ENCODE results near the gene ZNF497. TPM values are rescaled to one million over a fixed set of nuclear protein-coding genes. Genes with fewer than 3 reads are reported as not detected.

The ZNF497 gene
- total and polyA plus RNA-seq, 2 of the 13 experiments (the other 11 are each of a cell fraction or from before 2014, with no cell fraction given) = 1.5 to 1.9 TPM

DNA sequence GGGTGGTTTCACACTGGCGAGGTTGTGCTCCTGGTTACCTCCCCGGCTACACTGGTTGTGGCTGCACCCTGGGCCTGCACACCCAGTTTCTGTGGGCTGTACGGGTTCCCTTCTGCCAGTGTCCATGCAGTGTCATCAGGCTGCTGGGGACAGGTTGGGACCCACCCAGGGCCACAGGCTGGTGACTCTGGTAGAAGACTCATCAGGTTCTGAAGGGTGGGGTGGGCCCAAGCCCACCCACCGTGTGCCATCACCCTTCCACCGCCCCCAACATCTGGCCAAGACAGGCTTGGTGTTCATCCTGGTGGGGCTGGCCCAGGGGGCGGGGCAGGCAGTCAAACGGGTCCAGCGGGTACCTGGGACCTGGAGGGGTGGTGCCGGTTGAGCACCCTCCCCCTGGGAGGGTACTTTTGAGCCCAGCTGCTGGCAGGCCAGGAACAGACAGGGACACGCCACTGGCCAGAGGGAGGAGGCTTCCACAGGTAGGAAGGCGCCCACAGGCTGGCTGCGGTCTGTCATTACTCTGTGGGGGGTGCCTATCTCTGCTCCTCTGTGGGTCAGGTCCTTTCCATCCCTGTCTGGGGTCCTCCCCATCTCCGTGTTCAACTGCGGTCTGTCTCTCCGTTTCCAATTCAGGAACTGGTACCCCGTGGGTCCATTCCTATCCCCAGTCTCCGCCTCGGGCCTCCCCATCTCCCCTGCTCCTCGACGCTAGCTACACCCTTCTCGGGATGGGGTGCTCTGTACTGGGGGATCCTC, 32.8 kb upstream of the ZNF497 start, which contains the start of gene RNF225 (continued):
- TF ChIP-seq, protein P1, sequence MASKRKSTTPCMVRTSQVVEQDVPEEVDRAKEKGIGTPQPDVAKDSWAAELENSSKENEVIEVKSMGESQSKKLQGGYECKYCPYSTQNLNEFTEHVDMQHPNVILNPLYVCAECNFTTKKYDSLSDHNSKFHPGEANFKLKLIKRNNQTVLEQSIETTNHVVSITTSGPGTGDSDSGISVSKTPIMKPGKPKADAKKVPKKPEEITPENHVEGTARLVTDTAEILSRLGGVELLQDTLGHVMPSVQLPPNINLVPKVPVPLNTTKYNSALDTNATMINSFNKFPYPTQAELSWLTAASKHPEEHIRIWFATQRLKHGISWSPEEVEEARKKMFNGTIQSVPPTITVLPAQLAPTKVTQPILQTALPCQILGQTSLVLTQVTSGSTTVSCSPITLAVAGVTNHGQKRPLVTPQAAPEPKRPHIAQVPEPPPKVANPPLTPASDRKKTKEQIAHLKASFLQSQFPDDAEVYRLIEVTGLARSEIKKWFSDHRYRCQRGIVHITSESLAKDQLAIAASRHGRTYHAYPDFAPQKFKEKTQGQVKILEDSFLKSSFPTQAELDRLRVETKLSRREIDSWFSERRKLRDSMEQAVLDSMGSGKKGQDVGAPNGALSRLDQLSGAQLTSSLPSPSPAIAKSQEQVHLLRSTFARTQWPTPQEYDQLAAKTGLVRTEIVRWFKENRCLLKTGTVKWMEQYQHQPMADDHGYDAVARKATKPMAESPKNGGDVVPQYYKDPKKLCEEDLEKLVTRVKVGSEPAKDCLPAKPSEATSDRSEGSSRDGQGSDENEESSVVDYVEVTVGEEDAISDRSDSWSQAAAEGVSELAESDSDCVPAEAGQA (IDR thresholded peaks at IDR 0.05; ENCODE audit: low read depth) = no peak
- TF ChIP-seq, protein P1 (CRISPR knock-in tag; IDR thresholded peaks at IDR 0.05; ENCODE audit: borderline replicate concordance) = no peak

DNA sequence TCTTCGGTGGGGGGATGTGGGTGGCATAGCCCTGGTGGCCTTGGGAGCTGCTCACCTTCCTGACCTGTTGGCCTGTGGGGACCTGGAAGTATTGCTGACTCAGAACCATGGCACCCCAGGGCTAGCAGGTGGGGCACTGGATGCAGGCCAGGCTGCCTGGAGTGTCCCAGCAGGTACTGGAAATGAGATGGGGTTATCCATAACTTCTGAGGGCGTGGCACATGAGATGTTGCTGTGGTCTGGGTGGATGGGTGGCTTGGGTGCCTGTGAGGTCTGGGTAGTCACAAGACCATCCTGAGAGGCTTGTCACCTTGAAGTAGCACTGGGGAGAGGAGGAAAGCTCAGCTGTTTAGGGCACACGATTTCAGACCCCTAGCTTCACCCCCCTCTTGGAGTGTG, 32.3 kb upstream of the ZNF497 start:
- no peak overlapping the region for H3K27ac ChIP-seq (ENCODE audit: extremely low read length, insufficient read depth, low read length)
- no TSS peak for BruUV-seq (replicated peaks)
- H4K20me1 ChIP-seq (ENCODE audit: insufficient read depth, low read length) = peaks cover 32% of the 10 kb centered on the region
- FAIRE-seq = no peak
- DNase-seq (ENCODE audit: low spot score) = no peak
- H3K9ac ChIP-seq (ENCODE audit: insufficient read depth, low read depth, low read length) = no peak overlapping the region
- peaks cover 14% of the 10 kb centered on the region for H3K79me2 ChIP-seq (ENCODE audit: insufficient read depth, low read length)
- H2AFZ ChIP-seq (ENCODE audit: low read length) = no peak overlapping the region
- H3K4me1 ChIP-seq (ENCODE audit: insufficient read depth, low read length) = peaks cover 21% of the 10 kb centered on the region
- no peak overlapping the region for H3K4me3 ChIP-seq (replicated peaks in 1 of 3; ENCODE audit: insufficient read depth in 1 of 3, low read depth in 2 of 3, low read length in 3 of 3)
- peak; percentile 1; the same call in 2 of the 3 replicates for ATAC-seq
- H3K4me2 ChIP-seq (ENCODE audit: low read depth, low read length) = no peak overlapping the region
- H3K9me3 ChIP-seq (ENCODE audit: low read length) = no peaks in the 10 kb centered on the region
- intact Hi-C loops (cut with micrococcal nuclease; ENCODE audit: unreplicated experiment) = no loop called here
- CTCF ChIA-PET (ENCODE audit: low intra/inter-chr PET ratio, low total read pairs) = no interaction called here
- no peaks in the 10 kb centered on the region for H3K27me3 ChIP-seq (ENCODE audit: control insufficient read depth in 1 of 2, insufficient read depth in 2 of 2, low read length in 2 of 2)
- 88% methylated on average over 1 of the region's 3 CpGs for WGBS (ENCODE audit: low lambda C conversion rate)
- in situ Hi-C loops (cut with HindIII; ENCODE audit: extremely low pct_ligation_motif_present, low pct_unique_long_range_greater_than_20kb) = no loop called here
- POLR2A ChIA-PET = no interaction called here
- H3K36me3 ChIP-seq (replicated peaks in 1 of 2; ENCODE audit: control insufficient read depth in 1 of 2, insufficient read depth in 2 of 2, low read length in 2 of 2) = peaks cover 12 to 47% of the 10 kb centered on the region in 2 experiments
- TF ChIP-seq NFIB (CRISPR knock-in tag; IDR thresholded peaks at IDR 0.05; ENCODE audit: borderline replicate concordance) (no peak), CHD2 (IDR thresholded peaks at IDR 0.05; ENCODE audit: low read depth, low read length) (no peak), ZNF501 (CRISPR knock-in tag; IDR thresholded peaks at IDR 0.05) (no peak), RAD21 (CRISPR knock-in tag; IDR thresholded peaks at IDR 0.05) (no peak), ZNF770 (CRISPR knock-in tag; IDR thresholded peaks at IDR 0.05) (no peak), FOXP1 (IDR thresholded peaks at IDR 0.05) (no peak), FOXP1 (CRISPR knock-in tag; IDR thresholded peaks at IDR 0.05) (no peak), HNRNPK (IDR thresholded peaks at IDR 0.05; ENCODE audit: low read depth, low read length, poor library complexity, severe bottlenecking) (no peak), ZNF460 (CRISPR knock-in tag; IDR thresholded peaks at IDR 0.05; ENCODE audit: borderline replicate concordance) (no peak), ZNF484 (CRISPR knock-in tag; IDR thresholded peaks at IDR 0.05; ENCODE audit: borderline replicate concordance, low read depth) (no peak), ZNF850 (CRISPR knock-in tag; conservative IDR thresholded peaks at IDR 0.05) (no peak)
- TF ChIP-seq, protein P2, sequence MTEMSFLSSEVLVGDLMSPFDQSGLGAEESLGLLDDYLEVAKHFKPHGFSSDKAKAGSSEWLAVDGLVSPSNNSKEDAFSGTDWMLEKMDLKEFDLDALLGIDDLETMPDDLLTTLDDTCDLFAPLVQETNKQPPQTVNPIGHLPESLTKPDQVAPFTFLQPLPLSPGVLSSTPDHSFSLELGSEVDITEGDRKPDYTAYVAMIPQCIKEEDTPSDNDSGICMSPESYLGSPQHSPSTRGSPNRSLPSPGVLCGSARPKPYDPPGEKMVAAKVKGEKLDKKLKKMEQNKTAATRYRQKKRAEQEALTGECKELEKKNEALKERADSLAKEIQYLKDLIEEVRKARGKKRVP (CRISPR knock-in tag; IDR thresholded peaks at IDR 0.05) = no peak
